Activated CD4-positive, alpha-beta T cell treated with anti-CD3 and anti-CD28 coated beads, Interleukin-2, amount 50 U/mL, for 24 hours (primary cell): ENCODE results near the gene CCDC197.

ENCODE experiments used
- DNase-seq, 2 donors: peaks; one replicate each; pipeline ENCODE4 v3.0.0-alpha.2; 2020; ENCODE audit warnings: low read depth in 1 of 2, low spot score in 1 of 2

The CCDC197 gene

DNA sequence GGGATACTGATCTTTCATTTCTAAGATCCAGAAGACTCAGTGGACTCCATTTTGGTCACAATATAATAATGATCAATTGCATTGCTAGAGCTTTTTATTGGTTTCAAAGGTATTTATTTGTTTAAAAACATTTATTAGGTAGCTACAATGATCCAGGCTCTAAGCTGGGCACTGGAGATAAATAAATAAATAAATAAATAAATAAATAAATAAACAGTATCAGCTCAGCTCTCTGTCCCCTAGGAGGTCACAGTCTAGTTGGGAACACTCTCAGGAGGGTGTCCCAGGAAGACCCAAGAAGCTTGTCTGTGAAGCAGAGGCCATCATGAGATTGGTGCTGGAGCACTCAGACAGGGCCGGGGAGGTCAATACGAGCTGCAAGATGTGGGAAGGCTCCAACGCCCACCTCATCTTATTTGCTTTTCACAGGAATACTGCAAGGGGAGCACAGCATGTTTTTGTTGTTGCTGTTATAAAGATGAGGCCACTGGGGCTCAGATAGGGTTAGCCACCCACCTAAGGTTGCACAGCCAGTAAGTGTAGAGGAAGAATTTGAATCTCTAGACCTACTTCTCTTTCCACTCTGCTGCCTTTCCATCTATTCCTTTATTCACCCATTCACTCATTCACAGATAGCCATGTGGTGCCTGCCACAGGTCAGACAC, 36.2 kb upstream of the CCDC197 start:
- no peak for DNase-seq

DNA sequence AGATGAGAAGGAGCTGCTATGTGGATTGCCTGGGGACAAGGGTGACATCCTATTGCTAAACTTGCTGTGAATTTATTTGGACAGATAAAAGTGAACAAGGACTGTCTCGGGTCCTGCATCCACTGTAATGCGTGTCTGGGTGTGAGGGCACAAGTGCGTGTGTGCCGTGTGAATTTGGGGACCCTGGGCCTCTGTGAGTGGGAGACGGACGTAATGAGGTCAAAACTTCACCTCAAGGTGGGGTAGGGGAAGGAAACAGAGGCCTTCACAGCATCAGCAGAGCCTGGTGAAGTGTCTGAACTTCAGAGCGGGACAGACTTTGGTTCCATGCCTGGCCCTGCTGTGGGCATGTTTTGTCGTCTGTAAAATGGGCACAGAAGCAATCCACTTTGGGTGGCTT, 35.5 kb upstream of the CCDC197 start:
- DNase-seq, result no peak

DNA sequence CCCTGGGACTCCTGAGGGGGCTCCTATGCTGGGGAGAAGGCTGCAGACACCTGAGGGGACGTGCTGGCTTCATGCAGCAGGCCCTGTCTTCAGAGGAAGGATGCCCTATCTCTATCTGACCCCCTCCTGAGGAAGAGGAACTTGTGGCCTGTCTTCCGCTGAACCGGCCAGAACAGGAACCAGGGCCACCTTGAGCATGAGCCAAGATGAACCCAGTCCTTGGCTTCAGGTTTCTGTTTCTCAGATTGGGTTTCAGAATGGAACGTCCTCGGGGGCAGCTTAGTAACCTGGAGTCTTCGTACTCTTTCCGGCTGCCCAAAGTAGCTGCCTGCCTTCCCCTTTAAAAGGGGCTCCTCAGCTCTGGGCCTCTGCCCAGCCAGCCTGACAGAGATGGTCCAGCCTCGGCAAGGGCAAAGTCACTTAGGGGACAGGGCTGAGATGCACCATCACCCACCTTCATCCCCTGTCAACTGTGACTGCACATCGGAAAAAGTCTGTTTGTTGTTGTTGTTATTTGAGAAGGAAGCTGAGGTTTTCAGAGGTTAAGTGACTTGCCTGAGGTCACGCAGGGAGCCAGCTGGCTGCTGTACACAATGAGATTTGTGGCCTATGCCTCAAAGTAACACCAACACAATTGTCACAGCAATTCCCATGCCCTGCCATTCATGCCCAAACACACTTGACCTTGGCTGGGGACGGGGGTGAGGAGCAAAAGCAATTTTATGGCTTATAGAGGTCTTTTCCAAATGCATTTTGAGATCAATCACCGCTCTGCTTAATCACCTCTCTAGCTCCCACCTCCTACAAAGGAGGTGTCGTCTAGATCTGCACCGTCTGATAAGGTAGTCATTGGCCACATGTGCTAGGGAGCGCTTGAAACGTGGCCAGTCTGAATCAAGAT, 34.1 kb upstream of the CCDC197 start:
- no peak for DNase-seq

DNA sequence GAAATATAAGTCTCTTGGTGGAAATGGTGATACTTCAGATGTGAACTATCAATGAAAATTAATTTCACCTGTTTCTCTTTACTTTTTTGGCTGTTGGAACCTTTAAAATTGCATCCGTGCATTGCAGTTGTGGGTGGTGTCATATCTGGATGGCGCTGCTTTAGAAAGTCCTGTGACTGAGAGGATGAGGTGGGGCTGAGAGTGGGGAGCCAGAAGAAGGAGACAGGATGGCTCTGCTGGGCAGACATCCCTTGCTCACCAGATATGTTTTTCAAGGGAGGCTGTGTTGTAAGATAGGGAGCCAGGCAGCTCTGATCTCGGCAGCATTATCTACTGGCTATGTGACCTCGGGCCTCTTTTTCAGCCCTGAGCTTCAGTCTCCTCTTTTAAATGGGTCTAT, 33.4 kb upstream of the CCDC197 start:
- DNase-seq, result no peak

DNA sequence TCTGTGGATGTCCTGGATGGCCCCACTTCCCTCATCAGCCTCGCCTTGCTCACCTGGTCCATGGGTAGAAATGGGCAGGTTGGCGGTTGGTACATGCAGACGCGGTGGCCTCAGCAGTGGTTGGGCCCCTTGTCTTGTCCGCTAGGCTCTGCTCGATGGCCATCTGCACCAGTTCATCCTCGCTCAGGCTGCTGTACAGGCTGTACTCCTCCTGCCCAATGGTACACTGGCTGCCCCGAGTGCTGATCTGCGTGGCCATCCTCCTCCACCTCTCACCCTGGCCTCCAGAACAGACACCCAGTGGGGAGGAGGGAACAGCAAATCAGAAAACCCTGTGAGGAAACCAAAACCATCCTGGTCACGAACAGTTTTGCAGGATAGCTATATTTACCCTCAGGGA, 32.8 kb upstream of the CCDC197 start:
- no peak for DNase-seq

DNA sequence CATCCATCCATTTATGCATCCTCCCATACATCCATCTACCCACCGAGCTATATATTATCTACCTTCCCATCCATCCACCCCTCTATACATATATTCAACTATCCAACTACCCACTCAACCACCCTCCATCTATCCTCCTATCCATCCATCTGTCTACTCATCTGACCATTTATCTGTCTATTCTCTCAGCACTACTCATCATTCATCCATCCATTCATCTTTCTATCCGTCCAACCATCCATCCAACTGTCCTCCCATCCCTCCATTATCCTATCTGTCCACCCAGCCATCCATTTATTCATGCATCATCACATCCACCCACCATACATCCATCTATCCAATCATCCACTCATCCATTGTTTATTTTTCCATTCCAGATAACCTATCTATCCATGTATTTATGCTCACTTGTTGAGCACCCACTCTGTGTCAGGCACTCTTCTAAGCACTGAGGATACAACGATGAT, 32.2 kb upstream of the CCDC197 start:
- DNase-seq, result no peak

DNA sequence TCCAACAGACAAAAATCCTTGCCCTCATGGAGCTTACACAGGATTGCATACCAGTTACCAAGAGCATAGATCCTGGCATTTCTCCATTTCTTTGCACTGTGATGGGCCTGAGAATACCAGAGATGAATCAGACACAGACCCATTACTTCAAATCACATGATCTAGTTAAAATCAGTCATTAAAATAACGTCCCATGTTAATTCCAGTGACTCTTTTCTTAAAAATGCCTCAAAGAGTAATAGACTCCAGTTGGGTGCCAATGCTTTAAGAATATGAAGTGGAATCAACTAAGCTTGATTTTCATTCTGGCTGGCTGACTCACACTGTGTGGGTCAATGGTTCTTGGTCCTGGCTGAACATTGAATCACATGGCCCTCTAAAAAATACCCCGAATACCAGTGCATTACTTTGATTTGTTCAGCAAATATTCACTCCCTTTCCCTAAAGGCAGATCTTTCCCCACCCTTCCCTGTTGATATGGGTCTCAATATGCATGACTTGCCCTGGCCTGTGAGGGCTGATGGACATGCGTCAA, 31.7 kb upstream of the CCDC197 start:
- DNase-seq, result no peak

DNA sequence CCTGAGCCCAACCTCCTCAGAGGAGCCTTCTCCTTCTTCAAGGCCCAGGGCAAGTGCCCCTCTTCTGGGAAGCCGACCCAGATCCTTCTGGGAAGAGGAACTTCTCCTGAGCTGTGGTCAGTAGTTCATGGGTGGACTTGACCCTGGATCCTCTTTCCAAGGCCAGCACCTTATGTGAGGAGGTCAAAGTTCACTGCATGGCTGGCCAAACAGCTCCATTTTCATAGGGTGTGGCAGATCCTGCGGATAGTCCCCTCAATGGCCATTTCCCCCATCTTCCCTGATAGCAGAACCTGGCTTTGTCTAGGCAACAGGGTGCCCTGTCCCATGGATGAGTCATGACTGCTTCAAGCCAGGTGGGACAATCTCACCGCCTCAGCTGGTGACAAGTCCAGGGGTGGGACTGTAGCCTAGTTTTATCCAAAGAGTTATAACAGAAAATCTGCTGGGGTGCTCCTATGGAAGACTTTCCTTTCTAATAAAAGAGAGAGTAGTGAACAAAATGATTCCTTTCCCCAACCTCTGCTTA, 31.1 kb upstream of the CCDC197 start:
- no peak for DNase-seq

DNA sequence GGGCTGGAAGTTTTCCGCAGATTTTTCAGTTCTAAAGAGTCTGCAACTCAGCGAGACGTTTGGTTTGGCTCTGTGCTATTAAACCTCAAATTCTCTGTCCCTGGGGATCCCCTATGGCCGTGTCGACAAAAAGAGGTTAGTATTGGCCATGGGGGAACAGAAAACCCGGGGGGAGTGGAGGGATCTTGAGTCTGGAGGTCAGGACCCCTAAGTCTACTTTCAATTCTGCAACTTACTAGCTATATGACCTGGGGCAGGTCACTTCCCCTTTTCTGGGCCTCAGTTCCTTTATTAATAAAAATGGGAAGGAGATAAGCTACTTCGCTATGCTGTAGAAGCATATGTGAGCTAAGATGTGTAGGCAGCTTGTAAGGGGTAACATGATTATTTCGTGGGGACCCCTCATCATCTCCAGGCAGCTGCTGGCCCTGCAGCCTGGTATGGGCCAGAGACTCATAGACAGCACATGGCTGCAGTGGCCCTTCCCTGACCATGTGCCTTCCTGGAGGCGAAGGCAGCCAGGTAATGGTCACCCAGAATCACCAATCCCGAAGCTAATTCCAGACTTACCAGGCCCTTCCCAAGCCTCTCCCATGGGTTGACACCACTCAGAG, 29.4 kb upstream of the CCDC197 start:
- DNase-seq, result no peak

DNA sequence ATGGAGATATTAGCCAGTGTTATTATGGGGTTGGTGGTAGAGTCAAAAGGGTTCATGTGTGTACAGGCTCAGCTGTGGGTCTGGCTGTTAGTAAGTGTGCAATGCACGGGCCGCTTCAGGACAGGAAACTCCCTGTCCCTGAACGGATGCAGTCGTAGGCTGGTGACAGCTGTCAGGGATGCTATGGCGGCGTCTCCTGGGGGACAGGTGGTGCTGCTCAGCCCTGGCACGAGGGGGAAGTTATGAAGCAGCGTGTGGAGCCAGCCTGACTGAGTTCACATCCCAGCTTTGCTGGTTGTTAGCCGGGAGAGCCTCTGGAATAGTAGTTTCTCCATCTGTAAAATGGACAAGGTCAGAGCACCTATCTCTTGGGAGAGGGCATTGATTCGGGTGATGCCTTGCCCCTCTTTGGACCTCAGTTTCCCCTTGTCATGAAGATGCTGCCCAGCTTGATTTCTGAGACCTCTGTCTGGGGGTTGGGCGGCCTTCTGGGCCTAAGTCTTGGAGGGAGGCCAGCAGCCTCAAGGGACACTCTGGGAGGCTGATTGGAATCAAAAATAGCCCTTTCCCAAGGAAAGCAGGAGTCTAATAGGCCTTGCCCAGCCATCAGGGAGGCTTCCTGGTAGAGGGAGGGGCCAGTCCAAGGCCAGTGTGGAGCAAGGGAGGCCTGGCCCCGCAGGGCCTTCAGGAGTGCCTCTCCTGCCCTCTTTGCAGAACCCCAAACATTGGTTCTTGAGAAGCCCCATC, 27.8 kb upstream of the CCDC197 start:
- DNase-seq, result no peak

DNA sequence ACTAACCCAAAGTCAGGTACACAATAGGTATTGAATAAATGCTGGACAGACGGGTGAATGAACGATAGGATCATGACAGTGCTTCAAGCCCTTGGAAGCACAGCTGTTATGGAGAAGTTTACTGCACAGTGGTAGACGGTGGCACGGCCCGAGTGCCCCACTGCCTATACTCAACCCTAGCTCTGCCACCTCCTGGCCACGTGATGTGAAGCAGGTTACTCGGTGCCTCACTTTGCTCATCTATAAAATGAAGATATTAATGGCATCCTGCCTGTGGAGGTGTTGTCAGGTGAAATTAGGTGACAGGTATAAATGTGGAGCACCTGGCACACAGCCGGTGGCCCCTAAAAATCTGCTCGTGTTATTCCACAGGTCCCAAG, 26.5 kb upstream of the CCDC197 start:
- peak in 1 of 2 donors; percentile 64 for DNase-seq

DNA sequence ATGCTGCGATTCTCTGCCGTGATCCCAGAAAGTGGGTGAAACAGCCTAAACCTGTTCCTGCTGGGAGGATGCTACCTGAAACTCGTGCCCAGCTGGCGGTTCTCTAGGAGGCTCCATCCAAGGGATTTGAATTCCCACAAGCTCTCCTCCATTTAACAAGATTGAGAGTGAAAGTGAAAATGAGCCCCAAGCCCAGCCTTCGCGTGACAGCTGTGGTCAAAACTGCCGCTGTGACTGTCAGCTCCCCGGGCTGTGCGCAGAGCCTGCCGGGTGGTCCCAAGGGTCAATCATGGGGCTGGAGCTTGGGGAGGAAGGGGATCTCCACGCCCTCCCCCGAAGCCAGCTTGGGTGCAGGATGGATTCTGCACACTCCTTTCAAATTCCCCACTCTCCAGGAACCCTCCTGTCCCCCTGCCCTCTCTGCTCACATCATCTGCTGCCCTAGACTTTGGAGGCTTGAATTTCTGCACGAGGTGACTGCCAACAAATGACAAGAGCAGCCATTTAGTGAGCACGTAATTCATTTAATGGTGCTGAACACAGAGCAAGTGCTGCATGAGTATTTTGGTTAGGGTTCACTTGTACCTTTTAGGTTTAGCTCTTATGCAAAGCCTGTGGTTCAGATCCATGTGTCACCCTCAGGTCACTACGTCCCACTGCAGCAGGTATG, 26.0 kb upstream of the CCDC197 start:
- peak in 1 of 2 donors; percentile 61 for DNase-seq

DNA sequence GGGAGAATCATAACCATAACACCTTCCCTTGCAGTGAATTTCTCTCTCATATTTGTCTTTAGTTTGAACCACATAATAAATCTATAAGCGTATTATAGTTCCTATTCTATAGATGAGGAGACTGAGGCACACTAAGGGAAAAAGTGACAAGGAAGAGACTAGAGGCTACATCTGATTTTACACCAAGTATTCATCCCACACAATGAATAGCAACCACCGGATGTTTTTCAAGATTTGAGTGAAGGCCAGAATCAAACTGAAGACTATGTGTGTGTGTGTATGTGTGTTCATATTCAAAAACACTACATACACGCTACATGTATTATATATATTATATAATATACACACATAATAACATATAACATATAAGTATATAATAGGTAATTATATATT, 25.5 kb upstream of the CCDC197 start:
- DNase-seq, result no peak

DNA sequence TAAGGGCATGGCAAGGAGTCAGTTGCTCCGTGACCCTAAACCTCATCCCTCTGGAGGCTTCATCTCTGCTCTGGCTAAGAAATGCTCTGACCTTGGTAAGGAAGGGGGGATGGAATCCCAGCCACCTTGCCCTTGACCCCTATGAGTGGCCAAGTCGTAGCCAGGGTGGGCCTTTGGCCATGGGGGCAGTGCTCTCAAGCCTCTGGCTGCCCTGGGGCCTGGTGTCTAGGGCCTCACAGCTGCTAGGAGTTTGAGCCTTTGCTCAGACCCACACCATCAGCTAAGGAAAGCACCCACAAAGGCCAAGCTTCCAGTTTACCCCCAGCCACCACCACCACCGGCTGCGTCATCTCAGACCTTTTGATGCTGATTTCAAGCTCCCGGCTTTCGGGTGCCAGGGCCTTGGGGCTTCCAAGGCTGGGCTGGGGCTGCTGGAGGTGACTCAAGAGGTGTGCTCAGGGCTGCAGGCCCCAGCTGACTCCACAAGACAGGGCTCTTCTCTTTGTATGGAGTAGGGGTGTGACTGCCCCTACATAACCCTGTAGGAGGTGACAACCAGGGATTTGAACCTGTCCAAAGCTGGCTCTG, 24.4 kb upstream of the CCDC197 start:
- DNase-seq, result no peak

DNA sequence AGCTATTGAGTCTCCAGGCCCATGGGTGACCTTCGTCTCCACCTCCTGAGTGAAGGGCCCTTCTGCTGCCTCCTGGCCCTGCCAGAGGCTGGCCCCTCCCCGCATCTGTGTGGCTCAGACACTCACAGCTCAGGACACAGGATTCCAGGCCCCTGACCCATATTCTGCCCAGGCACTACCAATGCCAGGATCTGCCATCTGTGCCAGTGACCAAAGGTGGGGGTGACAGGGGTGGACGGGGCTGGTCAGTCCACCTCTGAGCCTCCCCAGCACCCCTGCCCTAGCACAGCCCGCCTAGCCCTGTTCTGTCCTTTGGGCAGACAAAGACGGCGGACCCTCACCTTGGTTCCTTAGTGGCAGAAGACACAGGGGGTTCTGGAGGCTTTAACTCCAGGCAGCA, 23.5 kb upstream of the CCDC197 start:
- no peak for DNase-seq

DNA sequence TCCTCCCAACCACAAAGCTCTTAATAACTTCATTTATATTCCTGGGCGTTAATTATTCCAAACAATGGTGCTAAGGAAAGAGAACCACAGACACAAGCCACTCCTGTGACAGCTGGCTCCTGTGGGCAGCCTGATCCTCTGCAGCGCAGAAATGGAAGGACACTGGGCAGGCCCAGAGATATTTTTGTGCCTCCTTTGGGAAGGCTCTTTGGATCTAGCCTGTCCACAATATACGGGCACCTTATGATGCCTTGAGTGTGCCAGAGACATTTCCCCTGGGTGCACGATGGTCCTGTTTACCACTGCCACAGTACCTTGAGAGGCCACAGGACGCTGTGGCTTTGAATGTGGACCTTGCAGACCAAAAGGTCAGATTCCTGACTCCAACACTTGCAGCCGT, 22.8 kb upstream of the CCDC197 start:
- DNase-seq, result no peak

DNA sequence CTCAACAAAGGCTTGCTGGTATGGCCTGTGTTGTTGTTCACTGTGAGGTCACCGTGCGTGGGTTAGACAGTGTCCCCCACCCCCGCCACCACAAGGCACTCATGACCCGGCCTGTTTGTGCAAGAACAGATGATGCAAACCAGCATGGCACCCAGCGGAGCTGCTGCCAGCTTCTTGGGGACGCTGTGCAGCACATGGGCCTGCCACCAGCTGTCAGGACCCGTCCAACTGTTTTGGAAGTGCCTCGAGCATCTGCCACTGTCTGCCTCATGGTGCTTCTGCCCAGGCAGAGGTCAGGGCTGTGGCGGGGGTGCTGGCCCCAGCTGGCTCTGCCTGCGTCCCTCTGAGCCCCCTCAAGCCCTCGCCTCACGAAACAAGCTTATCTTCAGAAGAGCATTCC, 22.3 kb upstream of the CCDC197 start:
- DNase-seq, result no peak

DNA sequence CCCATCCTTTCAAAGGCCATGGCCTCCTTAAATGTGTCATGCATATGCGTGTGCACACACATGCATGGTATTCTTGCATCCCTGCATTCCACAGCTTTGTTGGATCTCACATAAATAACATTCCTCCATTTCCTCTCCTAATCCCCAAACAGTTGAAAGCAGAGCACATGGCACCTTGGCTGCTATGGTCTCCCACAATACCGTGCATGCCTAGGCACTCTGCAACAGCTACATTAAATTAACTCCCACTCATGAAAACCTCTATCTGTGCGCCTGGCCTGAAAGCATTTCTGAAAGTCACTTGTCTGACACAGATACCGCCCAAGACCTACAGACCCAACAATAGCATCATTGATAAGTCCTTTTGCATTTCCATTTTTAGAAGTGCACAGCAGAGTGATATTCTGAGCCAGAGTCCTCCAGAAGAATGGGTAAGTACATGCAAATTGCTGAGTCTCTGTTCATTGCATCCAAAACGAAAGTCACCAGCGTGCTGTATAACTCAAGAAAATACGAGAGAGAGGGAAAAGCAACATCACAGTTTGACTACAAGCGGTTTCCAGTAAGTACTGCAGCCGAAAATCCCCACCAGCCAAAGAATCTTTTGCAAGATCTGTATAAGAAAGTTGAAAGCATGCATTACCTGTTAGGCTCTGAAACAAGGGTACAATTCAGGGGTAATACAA, 21.2 kb upstream of the CCDC197 start:
- DNase-seq, result peak in 1 of 2 donors; percentile 57

DNA sequence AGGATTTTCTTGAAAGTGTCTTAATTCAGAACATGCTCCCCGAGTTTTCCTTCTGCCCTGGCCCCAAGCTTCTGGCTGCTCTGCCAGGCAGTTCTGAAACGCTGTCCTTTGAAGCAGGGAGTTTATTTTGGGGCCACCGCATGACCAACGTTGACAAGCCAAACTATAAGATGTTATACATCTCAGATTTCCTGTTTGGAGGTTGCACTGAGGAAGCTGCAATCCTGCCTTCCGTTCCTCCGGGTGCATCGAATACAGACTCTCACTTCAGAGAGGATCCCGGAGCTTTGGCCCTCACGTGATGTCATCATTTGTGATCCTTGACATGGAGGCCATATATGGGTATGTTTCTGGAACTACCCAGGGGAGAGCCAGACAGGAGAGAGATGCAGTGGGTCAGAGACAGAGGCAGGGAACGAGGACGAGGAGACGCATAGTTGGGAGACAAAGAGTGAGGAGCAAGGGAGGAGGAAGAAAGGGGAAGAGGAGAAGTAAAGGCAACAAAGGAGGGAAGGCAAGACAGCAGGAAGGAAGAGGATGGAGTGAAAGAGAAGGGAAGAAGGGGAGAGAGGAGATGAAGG, 20.5 kb upstream of the CCDC197 start, which contains the start of gene ASB2:
ASB2 (minus strand) TSS at position 94 of the 581 bp plus-strand sequence. CDS start 12,031 bp downstream, outside the sequence.
- DNase-seq, result no peak
